Measurements from ENCODE around the gene RTN1. TPM values are rescaled to one million over a fixed set of nuclear protein-coding genes. Genes with fewer than 3 reads are reported as not detected.

Gene RTN1
- total and polyA plus RNA-seq, 9 of the 15 experiments (the other 6 are each of a cell fraction or from before 2014, with no cell fraction given), result 0.03 to 0.09 TPM; not detected in 7

GRCh38 chr14:59595071-59595470 lies 275.5 kb downstream of the RTN1 start (continued):
- no peak for TF ChIP-seq ZNF778 (CRISPR knock-in tag; IDR thresholded peaks at IDR 0.05)
- no peak for TF ChIP-seq ZNF282 (CRISPR knock-in tag; IDR thresholded peaks at IDR 0.05)
- TF ChIP-seq GATA2 (CRISPR knock-in tag; IDR thresholded peaks at IDR 0.05), result no peak
- no peak for TF ChIP-seq NFRKB (IDR thresholded peaks at IDR 0.05; ENCODE audit: low read depth)

- Histone ChIP-seq H2AFZ (ENCODE audit: low read depth, low read length) (no peak overlapping the region), H3K4me3 (no peak overlapping the region), H4K20me1 (replicated peaks; ENCODE audit: control insufficient read depth, insufficient read depth, low read length) (no peaks in the 10 kb centered on the region), H3K4me1 (replicated peaks in 1 of 2; ENCODE audit: control insufficient read depth in 2 of 2, insufficient read depth in 2 of 2, low read length in 2 of 2) (no peaks in the 10 kb centered on the region), H3K9me3 (replicated peaks; ENCODE audit: control insufficient read depth, insufficient read depth, low read depth, low read length) (no peaks in the 10 kb centered on the region), H3K27ac (ENCODE audit: extremely low read depth, low read depth, low read length) (no peak overlapping the region), H3K9me1 (ENCODE audit: control insufficient read depth, insufficient read depth, low read length) (no peaks in the 10 kb centered on the region), H3K9ac (ENCODE audit: insufficient read depth in 1 of 2, low read depth in 2 of 2, low read length in 2 of 2) (no peak overlapping the region), H3K79me2 (ENCODE audit: control insufficient read depth, insufficient read depth, low read length) (no peaks in the 10 kb centered on the region), H3K36me3 (ENCODE audit: control insufficient read depth, insufficient read depth, low read length) (no peaks in the 10 kb centered on the region), H3K27me3 (ENCODE audit: control insufficient read depth in 2 of 2, insufficient read depth in 2 of 2, low read length in 2 of 2) (no peaks in the 10 kb centered on the region), H3K4me2 (ENCODE audit: insufficient read depth, low read length) (no peak overlapping the region)
- TF ChIP-seq POLR2B (IDR thresholded peaks at IDR 0.05; ENCODE audit: low read depth, partially characterized antibody) (no peak), PRMT5 (CRISPR knock-in tag; IDR thresholded peaks at IDR 0.05) (no peak), ZNF384 (IDR thresholded peaks at IDR 0.05; ENCODE audit: low read depth, low read length) (no peak), CEBPG (CRISPR knock-in tag; IDR thresholded peaks at IDR 0.05) (no peak), CEBPG (tag; conservative IDR thresholded peaks at IDR 0.05 in 1 of 2, IDR thresholded peaks at IDR 0.05 in 1 of 2) (no peak), ZNF717 (CRISPR knock-in tag; IDR thresholded peaks at IDR 0.05) (no peak), SAFB (IDR thresholded peaks at IDR 0.05; ENCODE audit: borderline replicate concordance, low read depth, low read length) (no peak), HNRNPUL1 (IDR thresholded peaks at IDR 0.05; ENCODE audit: low read length) (no peak), RB1 (IDR thresholded peaks at IDR 0.05; ENCODE audit: low read depth) (no peak), GTF2B (IDR thresholded peaks at IDR 0.05; ENCODE audit: extremely low read depth, insufficient read length) (no peak), HDAC3 (IDR thresholded peaks at IDR 0.05; ENCODE audit: borderline replicate concordance, partially characterized antibody) (no peak)
- no peak for ATAC-seq
- no TSS peak for BruUV-seq (replicated peaks)
- intact Hi-C loops (cut with micrococcal nuclease) (no loop called here), in situ Hi-C loops (cut with MboI) (no loop called here)
- 0% methylated on average over 5 of the region's 5 CpGs for WGBS (ENCODE audit: insufficient coverage, low coverage, missing lambda C conversion rate)
- ChIA-PET POLR2A (no interaction called here), CTCF (ENCODE audit: low intra/inter-chr PET ratio) (no interaction called here)
- no peak for DNase-seq (ENCODE audit: extremely low read depth in 1 of 4, low spot score in 3 of 4)
- no peak for FAIRE-seq
Measured at GRCh38 chr14:59591641-59592370, 278.8 kb downstream of the RTN1 start.

Measured in K562 (cell line).